HS-27A (cell line): ENCODE measurements around the gene FERD3L.
"Not testable (repeated sequence)": the region's sequence is repeated elsewhere in the genome, so short reads cannot be mapped to it uniquely, and the experiment has no call there.

ENCODE experiments used
- DNase-seq: peaks from one replicate; pipeline ENCODE4 v3.0.0-alpha.2; 2012; ENCODE audit warnings: low read depth, missing footprints

FERD3L gene

GRCh38 chr7:19144661-19145433 is at the start of gene FERD3L:
FERD3L (minus strand) TSS chr7:19145421; CDS start chr7:19145362, 59 bp downstream.
- no peak for DNase-seq

GRCh38 chr7:19194417-19194816 is 49.2 kb upstream of the FERD3L start:
- DNase-seq = not testable (repeated sequence)

- no peak for DNase-seq
These were observed 36.4 kb upstream of the FERD3L start for GRCh38 chr7:19181634-19182033.

- no peak for DNase-seq
These were observed 33.4 kb upstream of the FERD3L start for GRCh38 chr7:19178595-19178994.

GRCh38 chr7:19177269-19177668 is 32.0 kb upstream of the FERD3L start:
- DNase-seq = no peak

- no peak for DNase-seq
These were observed 30.0 kb upstream of the FERD3L start for GRCh38 chr7:19175241-19175640.

- no peak for DNase-seq
These were observed 16.4 kb upstream of the FERD3L start for GRCh38 chr7:19161671-19162070.

GRCh38 chr7:19146699-19147098 is 1.5 kb upstream of the FERD3L start:
- DNase-seq = no peak

GRCh38 chr7:19145434-19146115 is 354 bp upstream of the FERD3L start:
- no peak for DNase-seq

- DNase-seq = no peak
These were observed 1.2 kb downstream of the FERD3L start for GRCh38 chr7:19143881-19144574.

- DNase-seq = no peak
These were observed 5.4 kb downstream of the FERD3L start for GRCh38 chr7:19139706-19140327.

- DNase-seq = no peak
These were observed 11.3 kb downstream of the FERD3L start for GRCh38 chr7:19133886-19134285.

- no peak for DNase-seq
These were observed 11.8 kb downstream of the FERD3L start for GRCh38 chr7:19133390-19133789.

GRCh38 chr7:19128856-19129255 is 16.4 kb downstream of the FERD3L start:
- no peak for DNase-seq

GRCh38 chr7:19121977-19122588 is 23.1 kb downstream of the FERD3L start:
- no peak for DNase-seq

- DNase-seq = no peak
These were observed 25.2 kb downstream of the FERD3L start for GRCh38 chr7:19119870-19120486.

- DNase-seq = no peak
These were observed 25.8 kb downstream of the FERD3L start for GRCh38 chr7:19119372-19119771.

- DNase-seq = no peak
These were observed 26.4 kb downstream of the FERD3L start for GRCh38 chr7:19118636-19119371.

- DNase-seq = no peak
These were observed 27.2 kb downstream of the FERD3L start for GRCh38 chr7:19117870-19118608.
